Osteoblast (primary cell): Measurements from ENCODE around the gene RFTN1. TPM values are rescaled to one million over a fixed set of nuclear protein-coding genes. Genes with fewer than 3 reads are reported as not detected.

Experiments
- DNase-seq: peaks from one replicate; pipeline ENCODE4 v3.0.0; 2011; ENCODE audit warnings: low spot score, mixed read lengths; ENCODE audit not compliant: insufficient read length; ENCODE audit errors: missing footprints
- H2AFZ ChIP-seq: 2 replicates; pipeline ENCODE4 v1.6.0; 2011; ENCODE audit warnings: mild to moderate bottlenecking, low read length
- H3K27ac ChIP-seq: 2 replicates; pipeline ENCODE4 v1.5.1; 2011; ENCODE audit warnings: mild to moderate bottlenecking, low read depth, low read length, moderate library complexity
- H3K27me3 ChIP-seq: 2 replicates; pipeline ENCODE4 v1.6.0; 2012; ENCODE audit warnings: mild to moderate bottlenecking, control low read depth, inconsistent platforms, low read length, moderate library complexity; ENCODE audit not compliant: insufficient read depth
- H3K36me3 ChIP-seq: 2 replicates; pipeline ENCODE4 v1.5.1; 2011; ENCODE audit warnings: mild to moderate bottlenecking, low read length, control low read depth, moderate library complexity; ENCODE audit not compliant: insufficient read depth
- H3K4me1 ChIP-seq: 2 replicates; pipeline ENCODE4 v1.5.1; 2011; ENCODE audit warnings: mild to moderate bottlenecking, low read length, control low read depth, moderate library complexity; ENCODE audit not compliant: insufficient read depth
- H3K4me2 ChIP-seq: 2 replicates; pipeline ENCODE4 v1.6.0; 2011; ENCODE audit warnings: mild to moderate bottlenecking, low read length; ENCODE audit not compliant: insufficient read depth
- H3K4me3 ChIP-seq: fragments of 200-600 bp; sonication (generic); 3 replicates; pipeline ENCODE4 v1.5.1; 2012; ENCODE audit warnings: mild to moderate bottlenecking, low read length, inconsistent platforms; ENCODE audit not compliant: insufficient read depth
- H3K79me2 ChIP-seq: 2 replicates; pipeline ENCODE4 v1.6.0; 2012; ENCODE audit warnings: mild to moderate bottlenecking, low read length, control low read depth, inconsistent platforms; ENCODE audit not compliant: insufficient read depth
- H3K9me3 ChIP-seq: 2 replicates; pipeline ENCODE4 v1.5.1; 2011; ENCODE audit warnings: low read depth, low read length, control low read depth
- H4K20me1 ChIP-seq: 2 replicates; pipeline ENCODE4 v1.6.0; 2012; ENCODE audit warnings: mild to moderate bottlenecking, low read length, control low read depth; ENCODE audit not compliant: insufficient read depth
- total RNA-seq: library from RNA; depleted of rRNA; stranded (reverse); fragments of >200 nt; gene quantifications from 2 replicates; pipeline ENCODE4 v1.2.3, GENCODE V29; 2012
- TF ChIP-seq, protein P1 (sequence below): IDR thresholded peaks from 2 replicates; pipeline ENCODE4 v1.5.1; 2011; ENCODE audit warnings: mild to moderate bottlenecking, low read depth, low read length, moderate library complexity; ENCODE audit errors: extremely low read depth

RFTN1 gene
- total RNA-seq, 1 donor = 99.2 TPM

- peaks cover 2% of the 10 kb centered on the region for H4K20me1 ChIP-seq
- peaks cover 2% of the 10 kb centered on the region for H3K36me3 ChIP-seq
- H3K4me3 ChIP-seq = no peak overlapping the region
- H3K4me2 ChIP-seq = no peak overlapping the region
- H3K27ac ChIP-seq = no peak overlapping the region
- H2AFZ ChIP-seq = no peak overlapping the region
- no peaks in the 10 kb centered on the region for H3K27me3 ChIP-seq
- H3K79me2 ChIP-seq = no peaks in the 10 kb centered on the region
- no peak for DNase-seq
- H3K9me3 ChIP-seq = no peaks in the 10 kb centered on the region
- TF ChIP-seq, protein P1, sequence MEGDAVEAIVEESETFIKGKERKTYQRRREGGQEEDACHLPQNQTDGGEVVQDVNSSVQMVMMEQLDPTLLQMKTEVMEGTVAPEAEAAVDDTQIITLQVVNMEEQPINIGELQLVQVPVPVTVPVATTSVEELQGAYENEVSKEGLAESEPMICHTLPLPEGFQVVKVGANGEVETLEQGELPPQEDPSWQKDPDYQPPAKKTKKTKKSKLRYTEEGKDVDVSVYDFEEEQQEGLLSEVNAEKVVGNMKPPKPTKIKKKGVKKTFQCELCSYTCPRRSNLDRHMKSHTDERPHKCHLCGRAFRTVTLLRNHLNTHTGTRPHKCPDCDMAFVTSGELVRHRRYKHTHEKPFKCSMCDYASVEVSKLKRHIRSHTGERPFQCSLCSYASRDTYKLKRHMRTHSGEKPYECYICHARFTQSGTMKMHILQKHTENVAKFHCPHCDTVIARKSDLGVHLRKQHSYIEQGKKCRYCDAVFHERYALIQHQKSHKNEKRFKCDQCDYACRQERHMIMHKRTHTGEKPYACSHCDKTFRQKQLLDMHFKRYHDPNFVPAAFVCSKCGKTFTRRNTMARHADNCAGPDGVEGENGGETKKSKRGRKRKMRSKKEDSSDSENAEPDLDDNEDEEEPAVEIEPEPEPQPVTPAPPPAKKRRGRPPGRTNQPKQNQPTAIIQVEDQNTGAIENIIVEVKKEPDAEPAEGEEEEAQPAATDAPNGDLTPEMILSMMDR = no peak
- H3K4me1 ChIP-seq = peaks cover 17% of the 10 kb centered on the region
Measured at GRCh38 chr3:16307832-16308531, 205.5 kb downstream of the RFTN1 start.

GRCh38 chr3:16305111-16305541, 208.4 kb downstream of the RFTN1 start:
- TF ChIP-seq, protein P1 = no peak
- H3K4me1 ChIP-seq = peaks cover 7% of the 10 kb centered on the region
- no peaks in the 10 kb centered on the region for H4K20me1 ChIP-seq
- H3K9me3 ChIP-seq = no peaks in the 10 kb centered on the region
- DNase-seq = no peak
- H2AFZ ChIP-seq = no peak overlapping the region
- H3K36me3 ChIP-seq = no peaks in the 10 kb centered on the region
- no peaks in the 10 kb centered on the region for H3K27me3 ChIP-seq
- H3K4me3 ChIP-seq = no peak overlapping the region
- H3K79me2 ChIP-seq = no peaks in the 10 kb centered on the region
- no peak overlapping the region for H3K27ac ChIP-seq
- H3K4me2 ChIP-seq = no peak overlapping the region

GRCh38 chr3:16304061-16305010, 209.2 kb downstream of the RFTN1 start:
- H3K27me3 ChIP-seq = no peaks in the 10 kb centered on the region
- peaks cover 7% of the 10 kb centered on the region for H3K4me1 ChIP-seq
- no peak overlapping the region for H3K4me2 ChIP-seq
- H4K20me1 ChIP-seq = no peaks in the 10 kb centered on the region
- no peak overlapping the region for H3K27ac ChIP-seq
- TF ChIP-seq, protein P1 = no peak
- no peak overlapping the region for H3K4me3 ChIP-seq
- H3K36me3 ChIP-seq = no peaks in the 10 kb centered on the region
- H3K9me3 ChIP-seq = no peaks in the 10 kb centered on the region
- no peak for DNase-seq
- no peak overlapping the region for H2AFZ ChIP-seq
- H3K79me2 ChIP-seq = no peaks in the 10 kb centered on the region
